NT2/D1 (cell line): ENCODE results near the gene AIMP1.

ENCODE experiments used
- SUZ12 ChIP-seq: IDR thresholded peaks from 2 replicates; pipeline ENCODE4 v1.6.1; 2011; ENCODE audit not compliant: insufficient read length, insufficient read depth; ENCODE audit errors: extremely low read depth
- YY1 ChIP-seq: IDR thresholded peaks from 2 replicates; pipeline ENCODE4 v1.6.1; 2011; ENCODE audit not compliant: insufficient read length, insufficient read depth
- ZNF274 ChIP-seq: IDR thresholded peaks from 2 replicates; pipeline ENCODE4 v1.6.1; 2011; ENCODE audit warnings: mild to moderate bottlenecking, low read depth, low read length

- TF ChIP-seq YY1: no peak
- TF ChIP-seq ZNF274: no peak
- no peak for TF ChIP-seq SUZ12
These were observed 16.4 kb upstream of the AIMP1 start for GRCh38 chr4:106299977-106300376.
